HG03457 (cell line): ENCODE measurements around the gene LPIN1.
"Not testable (repeated sequence)": the region's sequence is repeated elsewhere in the genome, so short reads cannot be mapped to it uniquely, and the experiment has no call there.

ENCODE experiments used
- ATAC-seq: cut with Tn5 transposase; IDR thresholded peaks from one replicate; pipeline ENCODE4 v1.9.1; 2021; ENCODE audit warnings: moderate number of reproducible peaks; ENCODE audit not compliant: unreplicated experiment

The LPIN1 gene

DNA sequence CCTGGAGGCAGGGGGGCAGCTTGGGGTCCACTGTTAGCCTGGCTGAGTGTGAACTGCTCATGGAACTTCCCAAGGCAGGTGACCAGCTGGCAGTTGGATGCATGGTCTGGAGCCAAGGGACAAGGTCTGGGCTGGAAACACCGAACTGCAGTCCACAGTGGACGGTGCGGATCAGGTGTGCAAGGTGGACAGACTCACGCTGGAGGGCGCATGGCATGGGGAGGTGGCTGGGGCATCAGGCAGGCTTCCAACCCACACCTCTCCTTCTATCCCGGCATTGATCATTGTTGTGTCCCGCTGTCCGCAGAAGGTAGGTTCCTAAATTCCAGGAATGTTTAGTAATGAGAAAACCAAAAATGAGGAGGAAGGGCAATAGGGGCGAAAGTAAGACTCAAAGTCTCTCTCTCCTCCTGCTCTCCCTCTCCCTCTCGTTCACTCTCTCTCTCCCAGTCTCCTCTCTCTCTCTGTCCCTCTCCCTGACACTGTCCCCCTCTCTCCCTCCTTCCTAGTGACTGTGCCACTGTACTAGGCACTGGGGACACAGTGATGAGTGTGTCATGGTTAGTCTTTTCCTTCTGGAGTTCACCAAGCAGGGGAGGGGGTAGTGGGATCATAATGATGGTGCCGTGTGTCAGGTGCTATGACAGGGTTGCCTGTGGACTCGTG, 30.3 kb upstream of the LPIN1 start:
- no peak for ATAC-seq

DNA sequence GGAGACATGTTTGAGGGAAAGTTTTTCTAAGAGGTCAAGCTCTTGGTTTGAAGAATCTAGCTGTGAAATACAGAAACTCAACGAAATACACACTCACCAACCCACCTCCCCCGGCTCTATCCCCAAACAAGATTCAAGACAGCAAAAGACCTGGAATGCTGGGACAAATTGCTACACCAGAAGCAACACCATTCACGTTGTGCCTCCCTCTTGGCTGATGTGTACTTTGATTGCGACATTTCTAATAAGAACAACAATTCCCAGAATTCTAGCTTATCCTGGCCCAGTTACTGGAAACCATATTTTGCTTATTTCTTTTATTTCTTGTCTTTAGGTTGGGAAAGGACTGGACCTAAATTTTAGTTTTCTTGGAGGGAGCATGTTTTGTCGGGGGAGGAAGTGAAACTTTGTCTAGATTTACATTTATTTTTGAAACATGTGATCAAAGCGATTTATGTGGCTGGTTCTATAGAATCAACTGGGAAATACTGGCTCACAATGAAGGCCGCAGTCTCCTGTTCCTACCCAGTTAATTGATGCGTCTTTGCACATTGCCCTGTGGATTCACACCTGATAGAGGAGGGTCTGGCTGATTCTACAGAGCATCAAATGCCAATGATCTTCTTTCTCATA, 29.6 kb upstream of the LPIN1 start:
- ATAC-seq: no peak

DNA sequence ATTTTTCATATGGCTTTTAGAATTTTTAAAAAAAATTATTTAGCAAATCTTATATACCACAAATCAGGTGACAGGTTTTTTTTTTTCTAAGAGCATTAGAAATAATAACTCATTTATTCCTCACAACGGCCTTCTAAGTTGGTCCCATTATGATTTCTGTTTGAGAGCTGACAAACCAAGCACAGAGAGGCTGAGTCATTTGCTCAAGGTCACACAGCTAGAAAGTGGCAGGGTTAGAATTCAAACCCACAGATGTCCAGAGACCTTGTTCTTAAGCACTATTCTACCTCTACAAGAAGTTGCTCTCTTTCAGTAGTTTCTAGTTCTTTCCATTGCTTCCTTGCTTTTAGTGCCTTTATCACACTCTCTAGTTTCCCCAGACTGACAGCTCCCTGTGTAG, 28.8 kb upstream of the LPIN1 start:
- no peak for ATAC-seq

GRCh38 chr2:11718606-11719005, 27.8 kb upstream of the LPIN1 start:
- no peak for ATAC-seq

DNA sequence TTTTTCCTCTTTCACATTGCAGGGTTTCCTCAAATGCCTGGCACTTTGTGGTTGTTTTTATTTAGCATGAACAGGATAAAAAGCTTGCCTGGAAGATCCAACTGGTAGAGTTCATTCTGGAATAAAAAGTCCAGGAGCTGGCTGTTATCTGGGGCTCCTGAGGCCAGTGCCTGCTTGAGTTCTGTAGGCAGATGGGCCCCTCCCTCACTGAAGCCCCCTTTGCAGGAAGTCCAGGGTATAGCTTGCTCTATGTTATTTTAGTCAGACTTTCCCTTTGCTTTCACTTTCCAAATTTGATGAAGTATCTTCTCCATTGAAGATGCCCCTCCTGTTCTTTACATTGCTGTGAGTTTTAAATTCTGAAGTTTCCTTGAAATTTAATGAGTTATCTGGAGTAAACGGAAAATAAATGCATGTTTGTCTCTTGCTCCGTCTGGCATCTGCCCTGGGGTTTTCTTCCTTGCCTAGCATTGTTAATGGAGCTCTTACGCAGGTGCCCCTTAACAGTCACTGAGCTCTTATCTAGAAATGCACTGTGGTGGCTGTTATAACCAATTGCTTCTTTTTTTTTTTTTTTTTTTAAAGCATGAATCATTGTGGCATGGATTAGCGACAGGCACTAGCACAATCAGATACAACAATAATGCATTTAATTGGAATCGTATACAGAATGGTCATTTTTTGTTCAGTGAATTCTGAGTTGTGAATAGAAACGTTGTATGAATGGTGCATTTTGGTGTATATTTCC, 27.0 kb upstream of the LPIN1 start:
- no peak for ATAC-seq

GRCh38 chr2:11720752-11721151, 25.7 kb upstream of the LPIN1 start:
- no peak for ATAC-seq

GRCh38 chr2:11722292-11723060, 24.0 kb upstream of the LPIN1 start:
- no peak for ATAC-seq

DNA sequence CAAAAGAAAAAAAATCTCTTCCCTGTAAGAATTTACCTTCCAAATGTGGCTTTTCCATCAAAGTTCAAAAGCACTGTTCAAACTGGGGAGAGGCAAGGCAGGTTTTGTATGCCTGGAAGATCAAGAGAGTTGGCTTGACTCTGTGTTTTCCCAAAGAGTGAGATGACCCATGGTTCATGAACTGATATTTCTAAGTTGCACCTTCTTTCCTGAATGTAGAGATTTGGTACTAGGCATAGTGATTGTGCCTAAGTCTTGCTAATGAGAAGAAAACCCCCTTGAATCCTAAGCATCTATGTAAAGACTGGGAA, 23.4 kb upstream of the LPIN1 start:
- no peak for ATAC-seq

GRCh38 chr2:11724151-11724550, 22.3 kb upstream of the LPIN1 start:
- no peak for ATAC-seq

DNA sequence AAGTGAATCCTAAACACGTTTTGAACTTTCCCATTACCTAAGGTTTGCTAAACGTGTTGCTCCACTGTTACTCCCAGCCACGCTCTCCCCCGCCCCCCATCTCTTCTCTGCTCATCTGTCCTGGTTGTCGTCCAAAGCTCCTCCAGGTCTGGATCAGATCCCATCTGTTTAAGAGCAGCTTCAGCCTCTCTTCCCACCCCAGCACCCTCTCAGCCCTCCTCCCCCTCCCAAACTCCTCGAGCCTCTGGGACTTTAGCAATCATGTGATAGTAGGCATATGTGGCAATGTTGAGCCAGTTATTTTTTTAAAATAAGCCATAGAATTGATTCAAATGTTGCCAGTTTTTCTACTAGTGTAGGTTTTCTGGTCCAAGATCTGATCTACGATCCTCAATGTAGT, 20.0 kb upstream of the LPIN1 start:
- ATAC-seq: no peak

GRCh38 chr2:11729362-11730212, 16.8 kb upstream of the LPIN1 start:
- no peak for ATAC-seq

DNA sequence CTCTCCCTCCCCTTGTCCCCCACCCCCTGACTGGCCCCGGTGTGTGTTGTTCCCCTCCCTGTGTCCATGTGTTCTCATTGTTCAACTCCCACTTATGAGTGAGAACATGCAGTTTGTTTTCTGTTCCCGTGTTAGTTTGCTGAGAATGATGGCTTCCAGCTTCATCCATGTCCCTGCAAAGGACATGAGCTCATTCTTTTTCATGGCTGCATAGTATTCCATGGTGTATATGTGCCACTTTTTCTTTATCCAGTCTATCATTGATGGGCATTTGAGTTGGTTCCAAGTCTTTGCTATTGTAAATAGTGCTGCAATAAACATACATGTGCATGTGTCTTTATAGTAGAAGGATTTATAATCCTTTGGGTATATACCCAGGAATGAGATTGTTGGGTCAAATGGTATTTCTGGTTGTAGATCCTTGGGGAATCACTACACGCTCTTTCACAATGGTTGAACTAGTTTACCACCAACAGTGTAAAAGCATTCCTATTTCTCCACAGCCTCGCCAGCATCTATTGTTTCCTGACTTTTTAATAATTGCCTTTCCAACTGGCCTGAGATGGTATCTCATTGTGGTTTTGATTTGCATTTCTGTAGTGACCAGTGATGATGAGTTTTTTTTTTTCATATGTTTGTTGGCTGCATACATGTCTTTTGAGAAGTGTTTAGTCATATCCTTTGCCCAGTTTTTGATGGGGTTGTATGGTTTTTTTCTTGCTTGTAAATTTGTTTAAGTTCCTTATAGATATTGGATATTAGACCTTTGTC, 15.0 kb upstream of the LPIN1 start:
- ATAC-seq: not testable (repeated sequence)

DNA sequence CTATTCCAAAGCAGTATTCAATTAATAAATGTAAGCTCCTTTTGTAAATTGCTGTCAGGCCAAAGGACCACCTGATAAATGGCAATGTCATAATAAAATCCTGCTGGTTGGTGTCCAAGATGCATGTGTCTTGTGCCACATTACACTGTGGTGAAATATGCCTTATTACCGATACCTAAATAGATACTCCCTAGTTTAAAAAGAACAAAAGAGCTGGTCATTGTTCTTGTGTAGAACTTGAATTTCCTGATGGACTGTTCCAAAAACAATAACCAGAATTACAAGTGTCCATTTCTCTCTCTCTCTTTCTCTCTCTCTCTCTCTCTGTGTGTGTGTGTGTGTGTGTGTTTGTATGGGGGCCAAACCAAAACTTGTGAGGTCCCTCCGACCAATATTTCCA, 13.8 kb upstream of the LPIN1 start:
- no peak for ATAC-seq

- ATAC-seq: not testable (repeated sequence)
Observed at GRCh38 chr2:11737852-11738251, 8.6 kb upstream of the LPIN1 start.

GRCh38 chr2:11738589-11739436, 7.6 kb upstream of the LPIN1 start:
- no peak for ATAC-seq

GRCh38 chr2:11740723-11741122, 5.7 kb upstream of the LPIN1 start:
- ATAC-seq: no peak

DNA sequence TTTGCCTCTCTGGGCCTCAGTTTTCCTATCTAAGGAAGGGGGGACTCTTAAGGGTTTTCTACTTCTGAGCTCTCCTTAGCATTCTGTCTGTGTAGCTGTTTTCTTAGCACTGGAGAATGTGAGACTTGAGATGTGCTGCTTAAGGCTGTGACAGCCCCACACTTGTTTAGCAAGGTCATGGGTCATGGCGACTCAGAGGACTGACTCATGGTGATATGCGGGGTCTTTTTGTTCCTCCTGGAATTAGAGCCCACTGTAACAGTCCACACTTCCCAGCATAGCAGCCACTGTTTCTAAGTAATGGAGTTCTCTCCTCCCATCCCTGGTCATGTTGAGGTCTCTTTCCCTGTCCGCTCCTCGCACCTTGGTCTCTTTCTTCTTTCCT, 4.1 kb upstream of the LPIN1 start:
- ATAC-seq: no peak

DNA sequence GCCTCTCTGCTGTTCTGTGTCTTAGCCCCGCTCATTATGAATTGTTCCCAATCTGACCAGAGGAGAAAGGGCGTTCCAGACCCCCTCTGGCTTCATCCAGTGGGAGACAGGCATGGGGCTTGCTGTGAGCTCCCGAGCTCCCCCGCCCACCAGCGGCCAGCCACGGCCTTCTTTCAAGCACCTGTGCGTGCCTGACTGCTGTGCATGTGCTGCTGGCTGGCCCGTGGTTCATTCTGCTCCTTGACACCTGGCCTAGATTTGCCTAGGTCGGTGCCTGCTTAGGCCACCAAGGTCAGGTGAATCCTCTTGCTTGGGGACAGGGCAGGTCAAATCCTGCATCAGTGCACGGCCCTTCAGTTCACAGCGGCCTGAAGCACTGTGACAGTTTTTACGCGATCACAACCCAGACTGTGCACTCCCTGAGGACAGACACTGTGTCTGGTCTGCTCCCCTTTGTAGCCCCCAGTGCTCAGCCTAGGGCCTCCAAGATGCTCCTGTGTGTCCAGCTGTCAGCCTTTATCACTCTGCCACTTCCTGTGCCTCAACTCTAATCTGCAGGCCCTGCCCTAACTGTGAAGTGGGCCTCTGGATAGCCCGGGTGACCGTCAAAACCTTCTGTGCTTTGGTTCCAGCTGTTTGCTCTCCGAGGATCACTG, 3.6 kb upstream of the LPIN1 start:
- no peak for ATAC-seq

DNA sequence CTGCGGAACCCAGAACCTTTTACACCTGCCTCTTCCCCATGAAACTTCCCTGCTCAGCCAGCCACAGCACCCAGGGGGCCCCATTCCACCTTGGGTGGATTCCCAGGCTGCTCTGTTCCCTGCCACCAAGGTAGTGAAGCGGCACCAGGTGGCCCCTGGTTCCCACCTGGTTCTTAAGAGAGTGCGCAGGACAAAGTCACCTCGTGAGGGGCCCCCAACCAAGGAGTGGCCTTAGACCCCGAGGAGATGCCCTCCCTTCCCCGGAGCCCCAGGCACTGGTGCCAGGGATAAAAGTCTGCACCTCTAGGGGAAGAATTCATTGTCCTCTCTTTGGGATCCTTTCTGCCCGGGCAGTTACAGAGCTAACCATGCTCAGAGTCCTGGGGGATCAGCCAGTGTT, 3.1 kb upstream of the LPIN1 start:
- ATAC-seq: no peak
